ENCODE data around the gene TIGD6.

- no peak for TF ChIP-seq CTCF (IDR thresholded peaks at IDR 0.05; ENCODE audit: low read depth, low read length, poor library complexity, severe bottlenecking)
- no peak for TF ChIP-seq EZH2phosphoT487 (IDR thresholded peaks at IDR 0.05; ENCODE audit: borderline replicate concordance, low read length)
Measured at GRCh38 chr5:150044329-150044681, 43.9 kb upstream of the TIGD6 start.

All from DOHH2 (cell line).